Measurements from ENCODE around the gene ZNF438. TPM values are rescaled to one million over a fixed set of nuclear protein-coding genes. Genes with fewer than 3 reads are reported as not detected.

ZNF438 gene
- total RNA-seq, 1 experiment from 2014 or later = 8.4 TPM

DNA sequence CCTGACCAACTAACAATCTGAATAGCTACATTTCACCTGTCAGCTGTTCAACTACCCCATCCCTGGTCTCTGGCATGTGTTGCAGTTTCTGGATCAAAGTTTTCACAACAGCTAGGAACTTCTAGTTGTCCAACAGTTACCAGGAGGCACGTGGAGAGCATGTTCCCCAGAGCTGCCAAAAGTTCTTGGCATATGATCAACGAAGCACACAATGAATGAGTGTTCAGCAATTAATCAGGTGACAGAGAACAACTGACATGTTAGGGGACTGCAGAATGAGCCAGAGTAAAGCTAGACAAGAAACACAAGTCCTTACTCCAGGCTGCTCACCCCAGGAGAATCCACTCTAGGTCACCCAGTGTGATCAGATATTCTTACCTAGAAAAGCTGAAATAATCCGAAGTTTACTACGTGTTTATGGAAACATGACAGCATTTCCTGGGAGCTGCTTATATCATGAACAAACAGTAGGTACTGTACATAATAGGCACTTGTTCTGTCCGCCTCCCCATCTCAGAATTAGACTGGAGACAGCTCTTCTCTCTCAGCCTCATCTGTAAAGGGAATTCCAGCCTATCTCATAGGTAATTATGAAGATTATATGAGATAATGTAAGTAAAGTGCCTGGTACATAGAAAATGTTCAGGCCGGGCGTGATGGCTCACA is 50.6 kb downstream of the ZNF438 start:
- H3K4me1 Mint-ChIP-seq (ENCODE audit: insufficient read depth, unreplicated experiment) = peaks cover 23% of the 10 kb centered on the region
- peak overlapping the region; percentile 86 for H3K27ac Mint-ChIP-seq (ENCODE audit: low read depth, unreplicated experiment)
- TF ChIP-seq, protein P1, sequence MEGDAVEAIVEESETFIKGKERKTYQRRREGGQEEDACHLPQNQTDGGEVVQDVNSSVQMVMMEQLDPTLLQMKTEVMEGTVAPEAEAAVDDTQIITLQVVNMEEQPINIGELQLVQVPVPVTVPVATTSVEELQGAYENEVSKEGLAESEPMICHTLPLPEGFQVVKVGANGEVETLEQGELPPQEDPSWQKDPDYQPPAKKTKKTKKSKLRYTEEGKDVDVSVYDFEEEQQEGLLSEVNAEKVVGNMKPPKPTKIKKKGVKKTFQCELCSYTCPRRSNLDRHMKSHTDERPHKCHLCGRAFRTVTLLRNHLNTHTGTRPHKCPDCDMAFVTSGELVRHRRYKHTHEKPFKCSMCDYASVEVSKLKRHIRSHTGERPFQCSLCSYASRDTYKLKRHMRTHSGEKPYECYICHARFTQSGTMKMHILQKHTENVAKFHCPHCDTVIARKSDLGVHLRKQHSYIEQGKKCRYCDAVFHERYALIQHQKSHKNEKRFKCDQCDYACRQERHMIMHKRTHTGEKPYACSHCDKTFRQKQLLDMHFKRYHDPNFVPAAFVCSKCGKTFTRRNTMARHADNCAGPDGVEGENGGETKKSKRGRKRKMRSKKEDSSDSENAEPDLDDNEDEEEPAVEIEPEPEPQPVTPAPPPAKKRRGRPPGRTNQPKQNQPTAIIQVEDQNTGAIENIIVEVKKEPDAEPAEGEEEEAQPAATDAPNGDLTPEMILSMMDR (IDR thresholded peaks at IDR 0.05; ENCODE audit: unreplicated experiment) = no peak
- ChIA-PET POLR2A (interaction anchor here (0.7 to 1.5 kb wide), 2 partner anchors 51 to 337 kb away, joined by 3 to 14 read pairs; partner anchors contain the start of genes ZEB1 and ZNF438), CTCF (interaction anchor here (0.9 kb wide), 1 partner anchor 229 kb away, joined by 3 read pairs; no protein-coding TSS in a partner anchor)
- no TSS peak for BruUV-seq (replicated peaks)
- intact Hi-C loops (cut with micrococcal nuclease) = loop anchor here (2.0 to 10.0 kb wide), 2 partner anchors 66 to 338 kb away; partner anchors contain the start of gene ZEB1
- no peaks in the 10 kb centered on the region for H3K36me3 Mint-ChIP-seq (ENCODE audit: insufficient read depth, unreplicated experiment)
- H3K4me3 Mint-ChIP-seq (ENCODE audit: unreplicated experiment) = no peak overlapping the region
- no peaks in the 10 kb centered on the region for H3K9me3 Mint-ChIP-seq (ENCODE audit: unreplicated experiment)
- no peaks in the 10 kb centered on the region for H3K27me3 Mint-ChIP-seq (ENCODE audit: insufficient read depth, unreplicated experiment)
- peak; percentile 89 for DNase-seq (ENCODE audit: unreplicated experiment)

DNA sequence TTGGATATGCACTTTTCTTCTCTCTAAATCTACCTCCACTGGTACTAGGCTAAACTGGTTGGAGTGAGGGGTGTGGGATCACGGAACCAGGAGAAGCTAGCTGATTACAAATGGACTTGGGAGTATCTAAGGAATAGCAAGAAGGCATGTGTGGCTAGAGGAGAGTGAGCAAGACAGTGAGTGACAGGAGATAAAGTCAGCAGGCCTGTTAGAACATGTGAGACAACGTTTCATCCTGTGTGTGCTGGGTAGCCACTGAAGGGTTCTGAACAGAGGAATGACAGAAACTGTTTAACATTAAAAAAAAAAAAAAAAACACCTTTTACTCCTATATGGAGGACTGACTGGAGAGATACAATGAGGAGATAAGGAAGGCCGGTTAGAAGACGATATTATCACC is 51.7 kb downstream of the ZNF438 start:
- H3K4me3 Mint-ChIP-seq (ENCODE audit: unreplicated experiment) = no peak overlapping the region
- ChIA-PET CTCF (interaction anchor here (1.2 kb wide), 1 partner anchor 228 kb away, joined by 3 read pairs; no protein-coding TSS in a partner anchor), POLR2A (interaction anchor here (0.7 to 1.4 kb wide), 3 partner anchors 40 to 141 kb away, joined by 3 to 6 read pairs (median 3); partner anchors contain the start of gene ZNF438)
- BruUV-seq (replicated peaks) = no TSS peak
- intact Hi-C loops (cut with micrococcal nuclease) = loop anchor here (2.0 to 10.0 kb wide), 2 partner anchors 65 to 339 kb away; partner anchors contain the start of gene ZEB1
- TF ChIP-seq, protein P1 (IDR thresholded peaks at IDR 0.05; ENCODE audit: unreplicated experiment) = no peak
- peak overlapping the region; percentile 86 for H3K27ac Mint-ChIP-seq (ENCODE audit: low read depth, unreplicated experiment)
- H3K9me3 Mint-ChIP-seq (ENCODE audit: unreplicated experiment) = no peaks in the 10 kb centered on the region
- no peaks in the 10 kb centered on the region for H3K27me3 Mint-ChIP-seq (ENCODE audit: insufficient read depth, unreplicated experiment)
- peaks cover 27% of the 10 kb centered on the region for H3K4me1 Mint-ChIP-seq (ENCODE audit: insufficient read depth, unreplicated experiment)
- H3K36me3 Mint-ChIP-seq (ENCODE audit: insufficient read depth, unreplicated experiment) = no peaks in the 10 kb centered on the region
- no peak for DNase-seq (ENCODE audit: unreplicated experiment)

DNA sequence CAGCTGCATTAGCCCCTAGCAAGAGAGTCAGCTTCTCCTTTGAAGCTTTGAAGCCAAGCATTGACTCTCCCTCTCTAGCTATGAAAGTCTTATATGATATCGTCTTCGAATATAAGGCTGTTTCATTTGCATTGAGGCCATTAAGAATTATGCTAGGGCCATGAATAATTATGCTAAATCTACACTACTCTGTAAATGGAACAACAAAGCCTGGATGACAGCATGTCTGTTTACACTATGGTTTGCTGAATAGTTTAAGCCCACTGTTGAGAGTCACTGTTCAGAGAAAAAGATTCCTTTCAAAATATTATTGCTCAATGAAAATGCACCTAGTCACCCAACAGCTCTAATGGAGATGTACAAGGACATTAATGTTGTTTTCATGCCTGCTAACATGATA is 52.8 kb downstream of the ZNF438 start:
- POLR2A ChIA-PET = interaction anchor here (0.9 to 1.4 kb wide), 3 partner anchors 9 to 53 kb away, joined by 3 to 6 read pairs (median 3); partner anchors contain the start of gene ZNF438
- TF ChIP-seq, protein P1 (IDR thresholded peaks at IDR 0.05; ENCODE audit: unreplicated experiment) = no peak
- Mint-ChIP-seq H3K27me3 (ENCODE audit: insufficient read depth, unreplicated experiment) (no peaks in the 10 kb centered on the region), H3K9me3 (ENCODE audit: unreplicated experiment) (no peaks in the 10 kb centered on the region), H3K4me1 (ENCODE audit: insufficient read depth, unreplicated experiment) (peaks cover 29% of the 10 kb centered on the region), H3K4me3 (ENCODE audit: unreplicated experiment) (no peak overlapping the region), H3K27ac (ENCODE audit: low read depth, unreplicated experiment) (no peak overlapping the region), H3K36me3 (ENCODE audit: insufficient read depth, unreplicated experiment) (no peaks in the 10 kb centered on the region)
- intact Hi-C loops (cut with micrococcal nuclease) = no loop called here
- CTCF ChIA-PET = interaction anchor here (0.6 kb wide), 1 partner anchor 51 kb away, joined by 3 read pairs; no protein-coding TSS in a partner anchor
- BruUV-seq (replicated peaks) = no TSS peak
- no peak for DNase-seq (ENCODE audit: unreplicated experiment)

DNA sequence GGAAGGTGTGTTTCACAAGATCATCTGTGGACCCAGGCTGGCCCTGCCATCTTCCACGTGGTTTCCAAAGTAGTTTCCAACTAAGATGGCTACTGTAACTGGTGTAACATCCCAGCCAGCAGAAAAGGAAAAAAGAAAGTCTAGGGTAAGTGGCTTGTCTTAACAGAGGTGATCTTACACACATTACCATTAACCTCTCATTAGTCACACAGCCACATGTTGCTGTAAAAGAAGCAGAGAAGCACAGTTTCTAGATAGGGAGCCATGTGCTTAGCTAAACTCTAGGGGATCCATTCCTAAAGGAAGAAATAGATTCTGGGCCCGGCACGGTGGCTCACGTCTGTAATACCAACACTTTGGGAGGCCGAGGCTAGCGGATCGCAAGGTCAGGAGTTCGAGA is 54.3 kb downstream of the ZNF438 start:
- no peak for DNase-seq (ENCODE audit: unreplicated experiment)
- TF ChIP-seq, protein P1 (IDR thresholded peaks at IDR 0.05; ENCODE audit: unreplicated experiment) = no peak
- BruUV-seq (replicated peaks) = no TSS peak
- CTCF ChIA-PET = no interaction called here
- no peaks in the 10 kb centered on the region for H3K9me3 Mint-ChIP-seq (ENCODE audit: unreplicated experiment)
- no peak overlapping the region for H3K27ac Mint-ChIP-seq (ENCODE audit: low read depth, unreplicated experiment)
- no peaks in the 10 kb centered on the region for H3K36me3 Mint-ChIP-seq (ENCODE audit: insufficient read depth, unreplicated experiment)
- intact Hi-C loops (cut with micrococcal nuclease) = no loop called here
- no peak overlapping the region for H3K4me3 Mint-ChIP-seq (ENCODE audit: unreplicated experiment)
- peaks cover 25% of the 10 kb centered on the region for H3K4me1 Mint-ChIP-seq (ENCODE audit: insufficient read depth, unreplicated experiment)
- no peaks in the 10 kb centered on the region for H3K27me3 Mint-ChIP-seq (ENCODE audit: insufficient read depth, unreplicated experiment)
- POLR2A ChIA-PET = interaction anchor here (1.4 kb wide), 1 partner anchor 55 kb away, joined by 3 read pairs; the partner anchor contains the start of gene ZNF438
